HPDE6-E6E7 (cell line): Measurements from ENCODE around the gene ANKS3.

Experiments used
- DNase-seq: peaks from one replicate; pipeline ENCODE4 v3.0.0; 2011; ENCODE audit warnings: missing footprints; ENCODE audit errors: extremely low spot score

The ANKS3 gene

GRCh38 chr16:4648917-4649316 is 85.2 kb downstream of the ANKS3 start:
- no peak for DNase-seq

- no peak for DNase-seq
Observed at GRCh38 chr16:4647644-4647980, 86.5 kb downstream of the ANKS3 start.

GRCh38 chr16:4646773-4647643 is 87.1 kb downstream of the ANKS3 start:
- DNase-seq: no peak
